ENCODE measurements around the gene PKIG.

DNA sequence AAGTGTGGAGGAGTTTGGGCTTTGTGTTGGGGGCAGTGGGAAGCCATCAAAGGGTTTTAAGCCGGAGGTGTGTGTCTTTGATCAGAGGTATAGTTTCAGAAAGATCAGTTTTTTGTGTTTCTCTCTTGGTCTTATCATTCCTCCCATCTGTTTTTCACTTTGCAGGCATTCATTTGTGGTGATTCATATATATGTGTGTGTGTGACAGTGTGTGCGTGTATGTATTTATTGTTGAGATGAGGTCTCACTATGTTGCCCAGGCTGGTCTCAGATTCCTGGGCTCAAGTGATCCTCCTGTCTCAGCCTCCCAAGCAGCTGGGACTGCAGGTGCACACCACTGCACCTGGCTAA is 49.4 kb upstream of the PKIG start:
- TF ChIP-seq, protein P1, sequence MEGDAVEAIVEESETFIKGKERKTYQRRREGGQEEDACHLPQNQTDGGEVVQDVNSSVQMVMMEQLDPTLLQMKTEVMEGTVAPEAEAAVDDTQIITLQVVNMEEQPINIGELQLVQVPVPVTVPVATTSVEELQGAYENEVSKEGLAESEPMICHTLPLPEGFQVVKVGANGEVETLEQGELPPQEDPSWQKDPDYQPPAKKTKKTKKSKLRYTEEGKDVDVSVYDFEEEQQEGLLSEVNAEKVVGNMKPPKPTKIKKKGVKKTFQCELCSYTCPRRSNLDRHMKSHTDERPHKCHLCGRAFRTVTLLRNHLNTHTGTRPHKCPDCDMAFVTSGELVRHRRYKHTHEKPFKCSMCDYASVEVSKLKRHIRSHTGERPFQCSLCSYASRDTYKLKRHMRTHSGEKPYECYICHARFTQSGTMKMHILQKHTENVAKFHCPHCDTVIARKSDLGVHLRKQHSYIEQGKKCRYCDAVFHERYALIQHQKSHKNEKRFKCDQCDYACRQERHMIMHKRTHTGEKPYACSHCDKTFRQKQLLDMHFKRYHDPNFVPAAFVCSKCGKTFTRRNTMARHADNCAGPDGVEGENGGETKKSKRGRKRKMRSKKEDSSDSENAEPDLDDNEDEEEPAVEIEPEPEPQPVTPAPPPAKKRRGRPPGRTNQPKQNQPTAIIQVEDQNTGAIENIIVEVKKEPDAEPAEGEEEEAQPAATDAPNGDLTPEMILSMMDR (conservative IDR thresholded peaks at IDR 0.05) = no peak
- no peak for TF ChIP-seq ZFX (IDR thresholded peaks at IDR 0.05)

All from C4-2B (cell line).